IPS-NIHi7 (cell line): ENCODE measurements around the gene ZBTB44.
"Not testable (repeated sequence)": the region's sequence is repeated elsewhere in the genome, so short reads cannot be mapped to it uniquely, and the experiment has no call there.

Experiments
- DNase-seq: peaks from one replicate; pipeline ENCODE4 v3.0.0; 2012; ENCODE audit warnings: mixed read lengths; ENCODE audit errors: extremely low spot score

The ZBTB44 gene

GRCh38 chr11:130313383-130314183, 1.1 kb downstream of the ZBTB44 start:
- peak; percentile 51 for DNase-seq

- DNase-seq, result no peak
These were observed 2.7 kb downstream of the ZBTB44 start for GRCh38 chr11:130312046-130312445.

GRCh38 chr11:130310622-130311021, 4.1 kb downstream of the ZBTB44 start:
- DNase-seq, result no peak

GRCh38 chr11:130308886-130309285, 5.8 kb downstream of the ZBTB44 start:
- DNase-seq, result no peak

- no peak for DNase-seq
These were observed 6.7 kb downstream of the ZBTB44 start for GRCh38 chr11:130308059-130308458.

- DNase-seq, result no peak
These were observed 10.1 kb downstream of the ZBTB44 start for GRCh38 chr11:130304651-130305050.

GRCh38 chr11:130301002-130301401, 13.7 kb downstream of the ZBTB44 start:
- DNase-seq, result no peak

- no peak for DNase-seq
These were observed 14.2 kb downstream of the ZBTB44 start for GRCh38 chr11:130300567-130300966.

GRCh38 chr11:130299978-130300377, 14.7 kb downstream of the ZBTB44 start:
- no peak for DNase-seq

GRCh38 chr11:130295657-130296056, 19.1 kb downstream of the ZBTB44 start:
- no peak for DNase-seq

GRCh38 chr11:130282111-130282510, 32.6 kb downstream of the ZBTB44 start:
- DNase-seq, result no peak

GRCh38 chr11:130281341-130281740, 33.4 kb downstream of the ZBTB44 start:
- DNase-seq, result not testable (repeated sequence)

- DNase-seq, result no peak
These were observed 34.7 kb downstream of the ZBTB44 start for GRCh38 chr11:130279989-130280388.

GRCh38 chr11:130278745-130279144, 36.0 kb downstream of the ZBTB44 start:
- no peak for DNase-seq

- DNase-seq, result no peak
These were observed 36.6 kb downstream of the ZBTB44 start for GRCh38 chr11:130278151-130278550.

GRCh38 chr11:130272336-130272735, 42.4 kb downstream of the ZBTB44 start:
- DNase-seq, result no peak

- DNase-seq, result no peak
These were observed 45.3 kb downstream of the ZBTB44 start for GRCh38 chr11:130269326-130269943.

- no peak for DNase-seq
These were observed 51.4 kb downstream of the ZBTB44 start for GRCh38 chr11:130263351-130263750.

- no peak for DNase-seq
These were observed 52.3 kb downstream of the ZBTB44 start for GRCh38 chr11:130262424-130262823.

- no peak for DNase-seq
These were observed 53.1 kb downstream of the ZBTB44 start for GRCh38 chr11:130261571-130261970.

GRCh38 chr11:130260742-130261141, 54.0 kb downstream of the ZBTB44 start:
- no peak for DNase-seq

GRCh38 chr11:130260080-130260627, 54.6 kb downstream of the ZBTB44 start:
- no peak for DNase-seq

- DNase-seq, result not testable (repeated sequence)
These were observed 63.0 kb downstream of the ZBTB44 start for GRCh38 chr11:130251763-130252162.
